ENCODE data around the gene STIM2.

STIM2 gene

DNA sequence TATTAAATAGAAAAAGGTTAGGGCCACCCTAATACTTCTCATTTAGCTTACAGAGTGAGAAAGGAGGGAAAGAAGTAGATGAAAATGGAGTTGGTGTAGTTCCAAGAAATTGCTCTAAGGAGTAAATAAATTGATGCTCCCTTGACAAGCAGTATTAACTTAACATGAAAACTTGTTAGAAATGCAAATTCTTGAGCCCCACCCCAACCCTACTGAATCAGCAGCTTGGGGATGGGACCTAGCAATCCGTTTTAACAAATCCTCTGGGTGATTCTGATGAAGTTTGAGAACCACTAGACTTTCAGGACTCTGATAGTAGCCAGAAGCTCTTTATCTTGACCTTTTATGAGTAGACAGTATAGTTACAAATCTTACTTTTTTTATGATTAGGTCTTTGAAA lies 74.8 kb downstream of the STIM2 start:
- ChIA-PET POLR2A (ENCODE audit: low non-redundant PET) (no interaction called here), CTCF (interaction anchor here (0.6 kb wide), 1 partner anchor 74 kb away, joined by 3 read pairs; no protein-coding TSS in a partner anchor)
- DNase-seq (ENCODE audit: low spot score) = no peak
- no peak overlapping the region for H3K27ac ChIP-seq
- TF ChIP-seq, protein P1, sequence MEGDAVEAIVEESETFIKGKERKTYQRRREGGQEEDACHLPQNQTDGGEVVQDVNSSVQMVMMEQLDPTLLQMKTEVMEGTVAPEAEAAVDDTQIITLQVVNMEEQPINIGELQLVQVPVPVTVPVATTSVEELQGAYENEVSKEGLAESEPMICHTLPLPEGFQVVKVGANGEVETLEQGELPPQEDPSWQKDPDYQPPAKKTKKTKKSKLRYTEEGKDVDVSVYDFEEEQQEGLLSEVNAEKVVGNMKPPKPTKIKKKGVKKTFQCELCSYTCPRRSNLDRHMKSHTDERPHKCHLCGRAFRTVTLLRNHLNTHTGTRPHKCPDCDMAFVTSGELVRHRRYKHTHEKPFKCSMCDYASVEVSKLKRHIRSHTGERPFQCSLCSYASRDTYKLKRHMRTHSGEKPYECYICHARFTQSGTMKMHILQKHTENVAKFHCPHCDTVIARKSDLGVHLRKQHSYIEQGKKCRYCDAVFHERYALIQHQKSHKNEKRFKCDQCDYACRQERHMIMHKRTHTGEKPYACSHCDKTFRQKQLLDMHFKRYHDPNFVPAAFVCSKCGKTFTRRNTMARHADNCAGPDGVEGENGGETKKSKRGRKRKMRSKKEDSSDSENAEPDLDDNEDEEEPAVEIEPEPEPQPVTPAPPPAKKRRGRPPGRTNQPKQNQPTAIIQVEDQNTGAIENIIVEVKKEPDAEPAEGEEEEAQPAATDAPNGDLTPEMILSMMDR (conservative IDR thresholded peaks at IDR 0.05; ENCODE audit: low read depth) = no peak

DNA sequence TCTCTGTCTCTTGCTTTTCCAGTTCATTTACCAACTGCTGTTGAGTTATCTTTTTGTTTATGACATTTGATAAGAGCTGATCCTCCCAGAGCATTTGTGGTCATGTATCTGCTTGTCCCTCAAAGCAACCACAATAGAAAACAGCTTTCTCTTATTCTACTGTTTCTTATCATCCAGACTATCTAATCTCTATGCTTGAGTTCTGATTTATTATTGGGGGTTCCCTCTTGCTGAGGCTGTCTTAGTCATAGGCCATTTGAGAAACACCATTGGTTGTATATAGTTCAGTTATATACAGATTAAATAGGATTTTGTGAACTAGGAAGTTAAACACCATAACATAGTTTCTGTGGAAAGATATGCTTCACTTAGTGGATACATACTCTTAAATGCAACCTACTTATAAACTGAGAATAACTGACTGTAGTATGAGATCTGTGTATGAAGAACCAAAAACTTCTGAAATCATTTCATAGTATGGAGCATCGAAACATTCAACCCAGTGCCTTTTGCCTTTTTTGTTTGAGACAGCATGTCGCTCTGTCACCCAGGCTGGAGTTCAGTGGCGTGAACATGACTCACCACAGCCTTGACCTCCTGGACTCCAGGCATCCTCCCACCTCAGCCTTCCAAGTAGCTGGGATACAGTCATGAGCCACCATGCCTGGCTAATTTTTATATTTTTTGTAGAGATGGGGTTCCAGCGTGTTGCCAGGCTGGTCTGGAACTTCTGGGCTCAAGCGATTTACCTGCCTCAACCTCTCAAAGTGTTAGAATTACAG lies 75.8 kb downstream of the STIM2 start:
- POLR2A ChIA-PET (ENCODE audit: low non-redundant PET) = no interaction called here

DNA sequence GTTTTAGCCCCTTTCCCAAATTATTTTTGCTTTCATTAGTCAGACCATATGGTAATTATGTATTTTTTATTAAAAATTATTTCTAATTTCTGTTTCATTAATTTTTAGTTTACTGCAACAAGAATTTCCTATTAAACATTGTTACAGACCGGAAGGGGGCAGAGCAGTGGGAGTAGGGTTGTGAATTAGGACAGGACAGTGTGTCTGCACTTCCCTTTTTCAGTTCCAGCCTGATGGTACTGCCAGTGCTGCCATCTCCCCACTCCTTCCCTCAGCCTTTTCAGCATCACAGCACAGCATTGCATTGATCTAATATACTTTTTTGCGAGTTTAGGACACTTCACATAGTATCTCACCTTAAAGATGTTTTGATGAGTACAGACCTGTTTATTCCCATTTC lies 76.5 kb downstream of the STIM2 start:
- DNase-seq (ENCODE audit: low spot score) = no peak
- POLR2A ChIA-PET (ENCODE audit: low non-redundant PET) = no interaction called here

More for the DNA sequence above, 75.8 kb downstream of the STIM2 start:
- no peak overlapping the region for H3K27ac ChIP-seq
- CTCF ChIA-PET = interaction anchor here (0.6 kb wide), 2 partner anchors 1393 to 1511 kb away, joined by 3 to 4 read pairs; no protein-coding TSS in a partner anchor
- no peak for DNase-seq (ENCODE audit: low spot score)
- TF ChIP-seq, protein P1 (conservative IDR thresholded peaks at IDR 0.05; ENCODE audit: low read depth) = no peak

DNA sequence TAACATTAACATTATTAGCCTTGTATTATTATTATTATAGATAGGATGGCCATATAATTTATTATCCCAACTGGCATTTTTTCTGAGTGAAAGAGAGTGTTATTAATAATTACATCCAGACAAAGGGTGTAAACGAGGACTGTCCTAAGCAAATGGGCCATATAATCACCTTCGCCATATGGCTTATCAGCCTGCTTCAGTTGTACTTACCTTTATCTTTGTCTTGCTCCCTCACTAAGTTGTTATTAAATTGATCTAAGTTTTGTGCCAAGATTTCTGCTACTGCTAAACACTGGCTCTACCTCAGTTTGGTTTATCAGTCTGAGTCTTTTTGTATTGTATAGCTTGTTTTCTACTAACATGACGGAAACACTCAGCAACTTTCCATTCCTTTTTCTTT lies 76.9 kb downstream of the STIM2 start:
- H3K27ac ChIP-seq = no peak overlapping the region
- DNase-seq (ENCODE audit: low spot score) = no peak
- CTCF ChIA-PET = interaction anchor here (0.6 to 0.7 kb wide), 2 partner anchors 129 to 157 kb away, joined by 4 to 6 read pairs; no protein-coding TSS in a partner anchor
- POLR2A ChIA-PET (ENCODE audit: low non-redundant PET) = no interaction called here
- TF ChIP-seq, protein P1 (conservative IDR thresholded peaks at IDR 0.05; ENCODE audit: low read depth) = no peak

More for the DNA sequence above, 76.5 kb downstream of the STIM2 start:
- CTCF ChIA-PET = no interaction called here
- TF ChIP-seq, protein P1 (conservative IDR thresholded peaks at IDR 0.05; ENCODE audit: low read depth) = no peak
- H3K27ac ChIP-seq = no peak overlapping the region

DNA sequence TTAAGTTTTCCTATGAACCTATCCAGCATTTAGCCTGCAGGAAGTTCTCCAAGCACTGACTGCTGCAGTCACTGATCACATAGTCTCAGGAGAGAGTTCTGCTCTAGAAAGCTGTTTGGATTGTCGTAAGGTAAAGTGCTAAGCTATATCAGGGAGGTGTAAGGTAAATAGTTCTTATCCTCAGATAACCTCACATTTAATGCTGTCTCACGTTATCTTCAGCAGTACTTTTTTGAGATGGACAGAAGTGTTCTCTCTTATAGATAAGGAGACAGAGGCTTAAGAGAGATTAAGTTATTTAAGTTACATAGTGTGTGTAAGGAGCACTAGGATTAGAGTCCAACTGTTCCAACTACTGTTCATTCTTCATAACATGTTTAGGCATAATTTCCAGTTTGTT lies 77.9 kb downstream of the STIM2 start:
- ChIA-PET POLR2A (ENCODE audit: low non-redundant PET) (no interaction called here), CTCF (interaction anchor here (0.6 kb wide), 1 partner anchor 67 kb away, joined by 3 read pairs; no protein-coding TSS in a partner anchor)
- TF ChIP-seq, protein P1 (conservative IDR thresholded peaks at IDR 0.05; ENCODE audit: low read depth) = no peak
- H3K27ac ChIP-seq = no peak overlapping the region
- DNase-seq (ENCODE audit: low spot score) = no peak

DNA sequence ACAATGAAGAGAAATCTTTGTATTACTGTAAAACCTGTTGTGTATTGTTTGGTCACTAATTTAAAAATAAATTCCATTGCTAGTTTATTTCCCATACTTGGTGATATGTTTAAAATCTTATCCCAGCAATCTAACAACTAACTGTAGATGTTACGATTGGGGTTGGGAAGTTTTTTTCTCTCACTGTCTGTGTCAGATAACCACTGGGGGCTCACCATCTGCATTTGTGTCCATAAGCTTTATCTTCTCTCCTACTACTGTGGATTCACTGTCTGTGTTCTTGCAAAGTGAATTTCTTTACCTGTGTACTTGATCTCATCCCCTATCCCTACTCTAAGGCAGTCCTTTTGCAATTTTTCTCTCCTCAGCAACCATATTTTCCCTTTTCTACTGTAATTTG lies 81.3 kb downstream of the STIM2 start:
- ChIA-PET CTCF (no interaction called here), POLR2A (ENCODE audit: low non-redundant PET) (no interaction called here)
- no peak for DNase-seq (ENCODE audit: low spot score)
- H3K27ac ChIP-seq = no peak overlapping the region
- TF ChIP-seq, protein P1 (conservative IDR thresholded peaks at IDR 0.05; ENCODE audit: low read depth) = no peak

All from RWPE1 (cell line).